Skeletal muscle cell (primary cell): Measurements from ENCODE around the gene RAB11FIP5.
"Not testable (repeated sequence)": the region's sequence is repeated elsewhere in the genome, so short reads cannot be mapped to it uniquely, and the experiment has no call there.

Experiments used
- DNase-seq: peaks from one replicate; pipeline ENCODE4 v3.0.0-alpha.2; 2010; ENCODE audit warnings: low read depth
- H3K4me3 ChIP-seq: 2 replicates; pipeline ENCODE4 v1.5.1; 2011; ENCODE audit warnings: low read depth, mild to moderate bottlenecking, control low read depth, low read length, moderate library complexity

The RAB11FIP5 gene

GRCh38 chr2:73112913-73113854 is at the start of gene RAB11FIP5:
RAB11FIP5 (minus strand) TSS chr2:73112948; CDS start chr2:73112777, 171 bp downstream.
- peak within 1 kb of the TSS; percentile 76 for H3K4me3 ChIP-seq
- peak; percentile 50 for DNase-seq

- H3K4me3 ChIP-seq = peak overlapping the region; percentile 29
- DNase-seq = no peak
These were observed 43.9 kb upstream of the RAB11FIP5 start for GRCh38 chr2:73156539-73157124.

GRCh38 chr2:73142937-73143336 is 30.2 kb upstream of the RAB11FIP5 start:
- no peak for DNase-seq
- no peak overlapping the region for H3K4me3 ChIP-seq

GRCh38 chr2:73141896-73142295 is 29.1 kb upstream of the RAB11FIP5 start:
- H3K4me3 ChIP-seq = no peak overlapping the region
- DNase-seq = no peak

- no peak for DNase-seq
- no peak overlapping the region for H3K4me3 ChIP-seq
These were observed 22.5 kb upstream of the RAB11FIP5 start for GRCh38 chr2:73135236-73135635.

- DNase-seq = no peak
- H3K4me3 ChIP-seq = no peak overlapping the region
These were observed 21.7 kb upstream of the RAB11FIP5 start for GRCh38 chr2:73134471-73134870.

GRCh38 chr2:73133566-73134197 is 20.9 kb upstream of the RAB11FIP5 start:
- no peak for DNase-seq
- H3K4me3 ChIP-seq = no peak overlapping the region

GRCh38 chr2:73131807-73132206 is 19.1 kb upstream of the RAB11FIP5 start:
- DNase-seq = no peak
- H3K4me3 ChIP-seq = no peak overlapping the region

- no peak for DNase-seq
- H3K4me3 ChIP-seq = no peak overlapping the region
These were observed 18.0 kb upstream of the RAB11FIP5 start for GRCh38 chr2:73130790-73131189.

- no peak for DNase-seq
- no peak overlapping the region for H3K4me3 ChIP-seq
These were observed 16.2 kb upstream of the RAB11FIP5 start for GRCh38 chr2:73128841-73129535.

- H3K4me3 ChIP-seq = no peak overlapping the region
- no peak for DNase-seq
These were observed 9.8 kb upstream of the RAB11FIP5 start for GRCh38 chr2:73122536-73122935.

GRCh38 chr2:73119611-73120239 is 7.0 kb upstream of the RAB11FIP5 start:
- not testable (repeated sequence) for DNase-seq, H3K4me3 ChIP-seq

GRCh38 chr2:73117441-73117840 is 4.7 kb upstream of the RAB11FIP5 start:
- DNase-seq = no peak
- no peak overlapping the region for H3K4me3 ChIP-seq

- DNase-seq = no peak
- H3K4me3 ChIP-seq = no peak overlapping the region
These were observed 3.6 kb upstream of the RAB11FIP5 start for GRCh38 chr2:73116182-73116960.

GRCh38 chr2:73114273-73114867 is 1.6 kb upstream of the RAB11FIP5 start:
- H3K4me3 ChIP-seq = no peak overlapping the region
- no peak for DNase-seq

GRCh38 chr2:73112026-73112912 is 479 bp downstream of the RAB11FIP5 start:
- peak overlapping the region; percentile 76 for H3K4me3 ChIP-seq
- DNase-seq = no peak
